Chondrocyte (in vitro differentiated cells): ENCODE data around the gene FHL1. TPM values are rescaled to one million over a fixed set of nuclear protein-coding genes. Genes with fewer than 3 reads are reported as not detected.
"Not testable (repeated sequence)": the region's sequence is repeated elsewhere in the genome, so short reads cannot be mapped to it uniquely, and the experiment has no call there.

ENCODE experiments used
- DNase-seq: peaks from one replicate; pipeline ENCODE4 v3.0.0; 2021; ENCODE audit warnings: mixed read lengths, low spot score
- H3K27ac Mint-ChIP-seq: one replicate; pipeline ENCODE4 v1.8.0; 2021; ENCODE audit warnings: mild to moderate bottlenecking, moderate library complexity, mixed read lengths; ENCODE audit not compliant: unreplicated experiment
- H3K27me3 Mint-ChIP-seq: 2 replicates; pipeline ENCODE4 v1.8.0; 2021; ENCODE audit warnings: low read depth, mixed read lengths
- H3K36me3 Mint-ChIP-seq: 2 replicates; pipeline ENCODE4 v1.8.0; 2021; ENCODE audit warnings: low read depth, mixed read lengths
- H3K4me1 Mint-ChIP-seq: 2 replicates; pipeline ENCODE4 v1.8.0; 2021; ENCODE audit warnings: low read depth, mild to moderate bottlenecking, mixed read lengths
- H3K4me3 Mint-ChIP-seq: one replicate; pipeline ENCODE4 v1.8.0; 2021; ENCODE audit warnings: mild to moderate bottlenecking, moderate library complexity, mixed read lengths; ENCODE audit not compliant: unreplicated experiment
- H3K9me3 Mint-ChIP-seq: 2 replicates; pipeline ENCODE4 v1.8.0; 2021; ENCODE audit warnings: low read depth, mixed read lengths
- long read RNA-seq: library from polyadenylated mRNA; stranded (forward); transcript quantifications from one replicate; pipeline ENCODE4 v2.0.0, GENCODE V29; 2021
- total RNA-seq: library from RNA; stranded (reverse); gene quantifications from 3 replicates; pipeline ENCODE4 v1.2.1, GENCODE V29; 2021
- TF ChIP-seq, protein P1 (sequence below): fragments of 200-600 bp; sonication (generic); IDR thresholded peaks from 2 replicates; pipeline ENCODE4 v1.5.0; 2021; ENCODE audit warnings: antibody characterized with exemption, mild to moderate bottlenecking, moderate library complexity

The FHL1 gene
- total RNA-seq, result 744 to 1,032 TPM (median 1,007 TPM) in 3 replicates
- long read RNA-seq, transcript FHL1-204 (6 exons, 2,565 nt), result minor isoform, 97 of 1,622 reads
- long read RNA-seq, transcript FHL1-202 (6 exons, 1,017 nt), result minor isoform, 24 of 1,622 reads
- long read RNA-seq, transcript FHL1-218 (6 exons, 2,878 nt), result minor isoform, 52 of 1,622 reads
- long read RNA-seq, transcript FHL1-205 (7 exons, 2,441 nt), result major isoform, 1,228 of 1,622 reads
- long read RNA-seq, partial matches to known transcripts, result 78 of 1,622 reads
- long read RNA-seq, other reads (novel, unspliced or antisense), result 86 of 1,622 reads

- Mint-ChIP-seq H3K27ac (peak within 1 kb of the TSS; percentile 89), H3K4me1 (peaks cover 26% of the 10 kb centered on the region), H3K9me3 (peaks cover 17% of the 10 kb centered on the region), H3K4me3 (peak within 1 kb of the TSS; percentile 78), H3K36me3 (peaks cover 4% of the 10 kb centered on the region), H3K27me3 (no peaks in the 10 kb centered on the region)
- TF ChIP-seq, protein P1, sequence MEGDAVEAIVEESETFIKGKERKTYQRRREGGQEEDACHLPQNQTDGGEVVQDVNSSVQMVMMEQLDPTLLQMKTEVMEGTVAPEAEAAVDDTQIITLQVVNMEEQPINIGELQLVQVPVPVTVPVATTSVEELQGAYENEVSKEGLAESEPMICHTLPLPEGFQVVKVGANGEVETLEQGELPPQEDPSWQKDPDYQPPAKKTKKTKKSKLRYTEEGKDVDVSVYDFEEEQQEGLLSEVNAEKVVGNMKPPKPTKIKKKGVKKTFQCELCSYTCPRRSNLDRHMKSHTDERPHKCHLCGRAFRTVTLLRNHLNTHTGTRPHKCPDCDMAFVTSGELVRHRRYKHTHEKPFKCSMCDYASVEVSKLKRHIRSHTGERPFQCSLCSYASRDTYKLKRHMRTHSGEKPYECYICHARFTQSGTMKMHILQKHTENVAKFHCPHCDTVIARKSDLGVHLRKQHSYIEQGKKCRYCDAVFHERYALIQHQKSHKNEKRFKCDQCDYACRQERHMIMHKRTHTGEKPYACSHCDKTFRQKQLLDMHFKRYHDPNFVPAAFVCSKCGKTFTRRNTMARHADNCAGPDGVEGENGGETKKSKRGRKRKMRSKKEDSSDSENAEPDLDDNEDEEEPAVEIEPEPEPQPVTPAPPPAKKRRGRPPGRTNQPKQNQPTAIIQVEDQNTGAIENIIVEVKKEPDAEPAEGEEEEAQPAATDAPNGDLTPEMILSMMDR, result no peak
- no peak for DNase-seq
Measured at GRCh38 chrX:136147315-136147901, at the start of gene FHL1. Gene FHL1 (plus strand): TSS chrX:136147533.

DNA sequence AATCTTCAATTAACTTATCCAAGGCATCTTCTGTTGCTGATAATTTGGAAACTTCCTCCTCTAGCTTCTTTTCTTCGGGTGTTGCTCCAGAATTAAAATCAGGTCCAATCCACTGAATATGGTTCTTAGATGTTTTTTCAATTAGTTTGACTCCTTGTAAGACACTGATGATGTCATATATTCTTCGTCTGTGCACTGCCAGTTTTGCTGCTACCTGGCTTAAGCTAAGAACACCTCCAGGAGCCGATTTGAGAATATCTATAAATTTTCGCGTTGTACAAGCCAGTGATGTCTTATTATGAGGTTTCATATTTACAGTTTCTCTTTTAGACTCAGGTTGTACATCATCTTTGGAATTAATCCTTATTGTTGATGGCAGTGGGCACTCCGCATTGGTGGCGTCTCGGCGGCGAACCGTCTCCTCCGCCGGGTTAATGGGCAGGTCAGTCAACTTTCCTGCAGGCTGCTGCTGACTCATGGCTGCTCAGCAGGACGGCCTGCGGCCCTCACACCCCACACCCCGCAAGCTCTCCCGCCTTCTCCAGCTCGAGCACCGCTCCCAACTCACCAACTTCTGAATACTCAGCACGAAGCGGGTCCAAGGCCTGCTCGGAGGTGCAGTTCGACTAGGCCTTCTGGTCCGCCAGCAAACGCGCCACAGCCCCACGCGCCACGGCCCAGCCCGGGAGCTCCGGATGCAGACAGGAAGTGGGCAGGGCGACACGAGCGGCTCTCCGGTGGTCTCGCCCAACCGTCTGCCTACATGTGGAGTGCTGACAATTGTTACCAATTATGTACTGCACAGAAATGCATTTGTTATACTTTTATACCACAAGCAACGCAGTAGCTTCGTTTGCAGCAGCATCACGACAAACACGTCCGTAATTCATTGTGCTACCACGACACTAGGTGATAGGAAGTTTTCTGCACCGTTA lies 49.2 kb upstream of the FHL1 start:
- no peaks in the 10 kb centered on the region for H3K4me1 Mint-ChIP-seq
- DNase-seq, result peak; percentile 91
- H3K27me3 Mint-ChIP-seq, result no peaks in the 10 kb centered on the region
- no peak overlapping the region for H3K4me3 Mint-ChIP-seq
- no peak overlapping the region for H3K27ac Mint-ChIP-seq
- TF ChIP-seq, protein P1, result no peak
- no peaks in the 10 kb centered on the region for H3K36me3 Mint-ChIP-seq
- H3K9me3 Mint-ChIP-seq, result peaks cover 4% of the 10 kb centered on the region

- TF ChIP-seq, protein P1, result no peak
- Mint-ChIP-seq H3K36me3 (no peaks in the 10 kb centered on the region), H3K4me3 (no peak overlapping the region), H3K4me1 (no peaks in the 10 kb centered on the region), H3K9me3 (peaks cover 17% of the 10 kb centered on the region), H3K27me3 (no peaks in the 10 kb centered on the region), H3K27ac (no peak overlapping the region)
- DNase-seq, result no peak
Measured at GRCh38 chrX:136104936-136105335, 42.4 kb upstream of the FHL1 start.

GRCh38 chrX:136106920-136107528 lies 40.3 kb upstream of the FHL1 start:
- TF ChIP-seq, protein P1, result no peak
- Mint-ChIP-seq H3K9me3 (peaks cover 24% of the 10 kb centered on the region), H3K36me3 (no peaks in the 10 kb centered on the region), H3K27me3 (no peaks in the 10 kb centered on the region), H3K4me3 (no peak overlapping the region), H3K4me1 (no peaks in the 10 kb centered on the region), H3K27ac (no peak overlapping the region)
- DNase-seq, result no peak

DNA sequence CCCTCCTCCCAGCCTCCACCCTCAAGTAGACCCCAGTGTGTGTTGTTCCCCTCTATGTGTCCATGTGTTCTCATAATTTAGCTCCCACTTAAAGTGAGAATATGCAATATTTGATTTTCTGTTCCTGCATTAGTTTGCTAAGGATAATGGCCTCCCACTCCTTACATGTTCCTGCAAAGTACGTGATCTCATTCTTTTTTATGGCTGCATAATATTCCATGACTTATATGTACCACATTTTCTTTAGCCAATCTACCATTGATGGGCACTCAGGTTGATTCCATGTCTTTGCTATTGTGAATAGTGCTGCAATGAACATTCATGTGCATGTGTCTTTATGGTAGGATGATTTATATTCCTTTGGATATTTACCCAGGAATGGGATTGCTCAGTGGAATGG lies 38.4 kb upstream of the FHL1 start:
- not testable (repeated sequence) for H3K4me1 Mint-ChIP-seq, DNase-seq, H3K27ac Mint-ChIP-seq, H3K27me3 Mint-ChIP-seq, H3K36me3 Mint-ChIP-seq, H3K4me3 Mint-ChIP-seq
- H3K9me3 Mint-ChIP-seq, result peaks cover 26% of the 10 kb centered on the region
